NCI-H69 (cell line): ENCODE measurements around the gene NLGN2.

Source experiments
- DNase-seq: peaks from one replicate; lab custom pipeline; 2025; lab: John Stamatoyannopoulos, UW

NLGN2 gene

DNA sequence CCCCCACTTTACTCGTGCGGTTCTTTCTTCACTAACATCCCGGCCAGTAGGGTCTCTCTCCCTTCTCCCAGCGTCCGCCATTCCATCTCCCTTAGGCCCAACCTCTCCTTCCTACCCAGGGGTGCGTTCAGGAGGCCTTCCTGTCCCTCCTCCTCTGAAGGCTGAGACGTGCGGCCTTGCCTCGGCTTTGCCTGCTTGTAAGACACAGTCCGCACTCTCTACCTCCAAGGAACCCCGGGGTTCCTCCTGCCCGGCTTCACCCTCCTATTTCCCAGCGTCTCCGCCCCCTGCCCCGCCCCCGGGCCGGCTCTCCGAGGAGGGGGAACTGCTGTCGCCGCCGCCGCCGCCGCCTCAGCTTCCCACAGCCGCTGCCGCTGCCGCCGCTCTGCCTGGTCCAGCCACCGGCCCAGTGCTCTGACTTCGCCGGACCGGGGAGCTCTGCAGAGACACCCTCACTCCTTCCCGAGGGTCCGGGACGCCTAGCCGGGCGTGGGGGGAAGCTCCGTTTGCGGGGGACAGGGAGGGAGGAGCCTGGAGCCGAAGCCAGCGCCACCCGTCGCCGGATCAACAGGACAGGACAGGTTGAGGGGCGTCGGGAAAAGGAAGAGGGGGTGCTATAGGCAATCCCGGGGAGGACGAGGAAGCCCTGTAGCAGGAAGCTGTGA is 30.4 kb downstream of the NLGN2 start:
- DNase-seq = peak; percentile 59

DNA sequence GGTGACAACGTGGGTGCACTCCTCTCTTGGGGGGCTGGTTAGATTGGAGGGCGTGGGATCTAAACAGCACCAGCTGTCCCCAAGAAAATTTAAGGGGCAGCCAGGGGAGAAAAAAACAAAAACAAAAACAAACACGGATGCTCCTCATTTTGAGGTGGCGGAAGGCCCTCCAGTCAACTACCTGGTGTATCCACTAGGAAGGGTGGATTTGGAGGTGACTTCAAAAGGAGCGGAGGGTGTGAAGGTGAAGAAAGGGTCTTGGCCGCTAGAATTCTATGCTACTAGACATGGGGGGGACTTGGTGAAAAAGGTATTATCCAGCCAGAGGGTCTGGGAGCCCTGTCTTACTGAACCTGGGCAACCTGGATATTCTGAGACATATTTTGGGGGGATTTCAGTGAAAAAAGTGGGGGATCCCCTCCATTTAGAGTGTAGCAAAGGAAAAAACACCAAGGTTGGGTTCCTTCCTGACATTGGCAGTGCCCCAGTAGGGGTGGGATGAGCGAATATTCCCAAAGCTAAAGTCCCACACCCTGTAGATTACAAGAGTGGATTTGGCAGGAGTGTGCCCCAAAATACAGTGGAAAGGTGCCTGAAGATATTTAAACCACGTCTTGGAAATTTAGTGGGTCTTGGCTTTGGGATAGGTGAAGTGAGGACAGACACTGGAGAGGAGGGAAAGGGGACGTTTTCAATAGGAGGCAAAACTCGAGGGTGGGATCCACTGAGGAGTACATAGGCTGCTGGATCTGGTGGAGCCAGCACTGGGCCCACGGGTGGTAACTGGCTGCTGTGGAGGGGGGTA is 31.2 kb downstream of the NLGN2 start:
- DNase-seq = no peak

DNA sequence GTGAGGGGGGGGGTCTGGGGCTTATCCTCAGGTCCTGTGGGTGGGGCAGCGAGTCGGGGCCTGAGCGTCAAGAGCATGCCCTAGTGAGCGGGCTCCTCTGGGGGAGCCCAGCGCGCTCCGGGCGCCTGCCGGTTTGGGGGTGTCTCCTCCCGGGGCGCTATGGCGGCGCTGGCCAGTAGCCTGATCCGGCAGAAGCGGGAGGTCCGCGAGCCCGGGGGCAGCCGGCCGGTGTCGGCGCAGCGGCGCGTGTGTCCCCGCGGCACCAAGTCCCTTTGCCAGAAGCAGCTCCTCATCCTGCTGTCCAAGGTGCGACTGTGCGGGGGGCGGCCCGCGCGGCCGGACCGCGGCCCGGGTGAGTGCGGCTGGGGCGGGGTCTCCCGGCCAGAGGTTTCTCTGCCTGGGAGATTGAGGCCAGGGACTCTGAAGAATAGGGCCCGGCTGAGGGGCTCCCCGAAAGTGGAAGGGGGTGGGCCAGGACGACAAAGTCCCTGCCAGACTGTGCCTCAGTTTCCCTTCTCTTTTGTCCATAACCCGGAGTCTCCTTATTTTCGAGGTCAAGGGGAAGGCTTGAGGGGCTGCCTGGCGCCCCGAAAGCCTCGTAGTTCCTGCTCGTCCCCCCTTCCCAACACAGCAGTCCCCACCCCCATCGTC is 31.9 kb downstream of the NLGN2 start, which contains the start of gene FGF11:
Gene FGF11 (plus strand): TSS at position 51 of the 651 bp plus-strand sequence. CDS start 109 bp downstream, at position 160.
- DNase-seq = no peak

DNA sequence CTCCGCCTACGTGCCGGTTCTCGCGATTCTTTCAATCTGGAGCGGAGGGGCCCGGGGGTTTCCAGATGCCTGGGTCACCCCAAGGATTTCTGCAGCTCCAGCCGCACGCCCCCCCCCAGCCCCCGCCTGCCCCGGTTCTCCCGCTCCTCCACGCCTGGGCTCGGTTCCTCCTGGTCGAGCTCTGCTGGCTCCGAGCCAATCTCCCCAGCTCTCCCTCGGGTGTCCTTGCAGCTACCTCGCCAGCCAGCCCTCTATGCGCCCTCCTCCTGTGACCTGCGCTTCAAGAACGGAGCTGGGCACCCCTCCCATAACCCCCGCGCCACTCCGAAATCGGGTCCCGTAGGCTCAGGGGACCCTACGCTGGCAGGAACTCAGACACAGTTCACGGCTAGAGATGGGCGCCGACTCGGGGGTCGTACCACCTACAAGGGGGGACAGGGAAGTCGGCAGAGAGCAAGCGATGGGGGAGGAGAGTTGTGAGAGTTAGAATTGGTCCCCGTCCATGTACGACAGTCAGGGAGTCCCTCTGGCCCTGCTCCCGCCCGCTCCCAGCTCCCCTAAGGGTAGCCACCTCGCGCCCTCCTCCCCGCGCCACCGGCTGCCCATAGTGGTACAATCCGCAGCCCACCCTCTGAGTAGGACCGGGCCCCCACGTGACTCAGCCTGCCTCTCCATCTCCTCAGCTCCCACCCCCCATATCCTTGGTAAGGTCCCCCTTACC is 32.6 kb downstream of the NLGN2 start:
- DNase-seq = peak; percentile 59

DNA sequence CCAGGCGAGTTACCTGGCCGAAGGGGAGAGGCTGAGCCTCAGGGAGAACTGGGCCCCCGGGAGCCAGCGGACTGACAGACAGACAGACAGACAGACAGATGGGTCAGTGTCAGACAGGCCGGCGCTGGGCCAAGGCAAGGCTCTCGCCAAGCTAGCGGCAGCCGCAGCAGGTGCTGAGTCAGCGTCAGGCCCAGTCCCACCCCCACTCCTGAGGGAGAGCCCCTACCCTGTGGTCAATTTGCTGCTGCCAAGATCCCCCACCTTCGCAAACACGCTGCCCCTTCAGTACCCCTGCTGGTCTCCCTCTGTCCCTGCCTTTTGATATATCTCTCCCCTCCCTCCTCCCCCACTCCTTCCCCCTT is 33.2 kb downstream of the NLGN2 start:
- peak; percentile 59 for DNase-seq

DNA sequence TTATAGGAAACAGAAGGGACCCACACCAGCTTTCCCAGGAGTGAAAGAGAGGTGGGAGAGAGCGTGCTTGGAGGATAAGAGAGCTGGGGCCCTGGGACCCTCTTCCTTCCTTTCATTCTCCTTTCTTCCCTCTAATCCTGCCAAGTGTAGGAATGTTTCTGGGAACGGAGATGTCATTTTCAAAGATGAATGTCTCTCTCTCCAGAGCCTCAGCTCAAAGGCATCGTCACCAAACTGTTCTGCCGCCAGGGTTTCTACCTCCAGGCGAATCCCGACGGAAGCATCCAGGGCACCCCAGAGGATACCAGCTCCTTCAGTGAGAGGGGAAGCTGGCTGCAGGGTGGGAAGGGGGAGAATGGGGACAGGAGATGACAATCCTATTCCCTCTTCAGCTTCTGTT is 33.6 kb downstream of the NLGN2 start:
- DNase-seq = no peak

DNA sequence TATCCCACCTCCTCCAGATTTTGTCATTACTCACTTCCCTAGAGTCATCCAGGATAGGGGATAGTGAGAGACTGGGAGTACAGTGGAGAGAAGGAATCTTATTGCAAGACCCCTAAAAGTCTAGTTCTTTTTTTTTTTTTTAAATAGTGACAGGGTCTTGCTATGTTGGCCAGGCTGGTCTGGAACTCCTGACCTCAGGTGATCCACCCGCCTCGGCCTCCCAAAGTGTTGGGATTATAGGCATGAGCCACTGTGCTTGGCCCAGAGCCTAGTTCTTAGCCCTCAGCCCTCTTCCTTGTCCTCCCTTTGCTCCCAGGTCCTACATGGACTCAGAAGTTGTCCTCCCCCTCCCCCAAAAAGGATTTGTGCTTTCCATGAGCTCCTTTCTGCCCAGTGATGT is 34.5 kb downstream of the NLGN2 start:
- DNase-seq = no peak

DNA sequence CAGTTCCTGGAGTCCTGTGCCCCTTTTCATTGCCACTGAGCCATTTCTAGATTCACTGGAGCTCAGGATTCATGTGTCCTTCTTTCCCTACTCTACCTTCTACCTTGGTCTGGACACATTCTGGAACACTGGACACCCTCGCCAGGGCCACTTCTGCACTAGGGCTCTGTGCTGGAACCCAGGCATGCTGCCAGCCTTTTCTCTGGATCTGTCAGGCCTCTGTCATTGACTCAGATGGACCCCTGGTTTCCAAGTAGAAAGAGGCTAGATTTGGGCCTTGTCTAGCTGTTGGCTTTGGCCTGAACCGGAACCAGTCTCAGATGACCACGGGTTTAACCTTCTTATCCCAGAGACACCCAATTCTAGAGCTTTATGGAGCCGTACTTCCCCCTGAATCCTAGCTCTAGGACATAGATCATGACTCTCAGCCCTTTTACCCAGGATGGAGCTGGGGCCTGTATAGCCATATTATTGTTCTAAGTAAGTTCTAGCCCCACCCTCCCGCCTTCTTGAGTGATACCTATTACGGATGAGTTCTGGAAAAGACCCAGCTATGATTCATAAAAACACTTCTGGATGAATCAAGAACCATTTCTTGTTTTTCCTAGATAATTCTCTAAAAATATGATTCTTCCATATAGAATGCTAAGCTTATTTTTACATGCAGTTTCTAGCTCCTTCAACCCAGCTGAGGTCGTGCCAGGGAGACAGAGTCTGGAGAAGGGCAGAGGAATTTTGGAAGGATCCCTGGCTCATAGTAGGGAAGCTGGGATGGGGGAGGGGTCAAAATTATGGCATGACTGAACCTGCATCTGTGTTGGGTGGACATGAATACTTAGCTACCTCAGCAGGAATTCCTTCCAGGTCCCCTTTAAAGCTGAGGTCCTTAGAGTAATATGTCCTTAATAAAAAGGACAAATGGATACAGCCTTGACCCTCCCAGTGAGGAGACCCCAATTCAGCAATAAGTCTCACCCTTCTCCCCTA is 36.1 kb downstream of the NLGN2 start:
- DNase-seq = no peak

DNA sequence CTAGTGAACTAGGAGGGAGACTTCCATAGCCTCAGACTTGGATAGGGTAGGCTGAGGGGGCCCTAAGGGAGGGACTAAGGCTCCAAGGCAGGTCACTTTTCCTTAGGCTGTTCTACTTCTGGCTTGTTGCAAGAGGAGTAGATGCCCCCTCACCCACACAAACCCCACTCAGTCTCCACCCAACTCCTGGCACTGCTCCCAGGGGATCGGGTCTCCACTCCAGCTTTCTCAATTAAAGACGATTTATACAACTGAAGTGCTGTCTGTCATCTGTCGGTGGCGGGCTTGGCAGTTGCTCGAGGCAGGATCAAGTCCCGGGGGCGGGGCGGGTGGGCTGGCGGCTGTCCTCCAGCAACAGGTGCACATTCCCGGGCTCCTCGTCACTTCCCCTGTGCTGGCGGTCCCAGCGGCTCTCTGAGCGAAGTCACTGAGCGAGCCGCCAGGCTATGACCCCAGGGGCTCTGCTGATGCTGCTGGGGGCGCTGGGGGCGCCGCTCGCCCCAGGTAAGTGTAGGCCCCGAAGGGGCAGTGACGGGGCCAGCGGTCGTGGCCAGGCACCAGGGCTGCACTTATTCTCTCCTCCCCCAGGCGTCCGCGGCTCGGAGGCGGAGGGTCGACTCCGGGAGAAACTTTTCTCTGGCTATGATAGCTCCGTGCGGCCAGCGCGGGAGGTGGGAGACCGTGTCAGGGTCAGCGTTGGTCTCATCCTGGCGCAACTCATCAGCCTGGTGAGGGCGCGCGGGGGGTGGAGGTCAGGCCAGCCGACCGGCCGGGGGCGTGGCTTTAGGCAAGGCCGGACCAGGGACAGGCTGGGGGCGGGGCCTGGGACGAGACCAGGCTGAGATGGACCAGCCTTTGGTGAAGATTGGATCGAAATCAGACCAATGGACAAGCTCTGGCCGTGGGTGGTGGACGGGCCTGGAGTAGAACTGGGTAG is 37.3 kb downstream of the NLGN2 start, which contains the start of gene CHRNB1:
Gene CHRNB1 (plus strand): TSS at position 380 of the 937 bp plus-strand sequence. CDS start 67 bp downstream, at position 447.
- DNase-seq = no peak

DNA sequence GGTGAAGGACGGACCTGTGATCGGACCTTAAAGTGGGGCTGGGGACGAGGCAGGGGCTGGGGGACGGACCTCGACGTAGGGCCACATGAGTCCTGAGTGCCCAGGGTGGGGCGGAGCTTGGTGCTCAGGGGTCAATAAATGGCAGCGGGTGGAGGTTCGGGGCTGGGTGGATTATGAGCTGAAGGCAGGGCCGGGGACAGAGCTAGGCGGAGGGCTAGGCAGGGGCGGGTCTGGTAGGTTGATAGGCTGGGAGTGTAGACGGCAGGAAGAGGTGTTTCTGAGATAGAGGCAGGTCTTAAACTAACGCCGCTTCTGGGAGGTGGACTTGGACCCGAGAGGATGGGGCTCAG is 37.9 kb downstream of the NLGN2 start:
- peak; percentile 9 for DNase-seq

DNA sequence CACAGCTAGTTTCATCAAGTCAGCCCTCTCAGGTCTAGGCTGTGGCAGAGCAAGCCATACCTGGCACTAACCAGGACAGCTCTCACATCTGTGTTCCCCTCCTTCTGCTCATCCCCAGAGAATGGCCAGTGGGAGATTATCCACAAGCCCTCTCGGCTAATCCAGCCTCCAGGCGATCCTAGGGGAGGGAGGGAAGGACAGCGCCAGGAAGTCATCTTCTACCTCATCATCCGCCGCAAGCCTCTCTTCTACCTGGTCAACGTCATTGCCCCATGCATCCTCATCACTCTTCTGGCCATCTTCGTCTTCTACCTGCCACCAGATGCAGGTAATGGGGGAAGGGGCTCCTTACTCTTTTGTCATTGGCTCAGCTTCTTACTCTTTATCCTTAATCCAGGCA is 40.8 kb downstream of the NLGN2 start:
- no peak for DNase-seq

DNA sequence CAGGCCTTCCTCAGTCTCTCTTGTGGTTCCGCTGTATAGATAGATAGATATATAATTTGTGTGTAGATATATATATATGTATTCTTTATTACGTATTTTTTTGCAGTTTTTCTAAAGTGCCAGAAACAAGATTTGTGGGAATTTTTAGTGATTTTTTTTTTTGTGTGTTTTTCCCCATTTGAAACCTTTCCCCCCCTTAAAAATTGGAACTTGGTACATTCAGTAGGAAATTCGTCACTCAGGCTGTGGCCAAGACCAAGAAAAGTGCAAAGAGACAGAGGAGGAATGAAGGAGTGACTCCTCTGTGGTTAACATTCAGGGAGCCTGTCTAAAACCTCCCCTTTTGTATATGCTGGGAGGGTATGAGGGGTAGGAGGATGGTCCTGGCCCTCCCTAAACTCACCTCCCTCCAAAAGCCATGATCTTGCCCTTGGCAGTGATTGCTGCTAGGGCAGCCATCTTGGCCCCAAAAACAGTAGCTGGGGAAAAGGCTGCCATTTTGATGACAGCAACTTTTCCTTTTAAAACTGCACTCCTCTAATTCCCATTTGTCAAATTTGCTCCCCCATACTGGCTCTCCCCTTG is 52.4 kb downstream of the NLGN2 start:
- no peak for DNase-seq

DNA sequence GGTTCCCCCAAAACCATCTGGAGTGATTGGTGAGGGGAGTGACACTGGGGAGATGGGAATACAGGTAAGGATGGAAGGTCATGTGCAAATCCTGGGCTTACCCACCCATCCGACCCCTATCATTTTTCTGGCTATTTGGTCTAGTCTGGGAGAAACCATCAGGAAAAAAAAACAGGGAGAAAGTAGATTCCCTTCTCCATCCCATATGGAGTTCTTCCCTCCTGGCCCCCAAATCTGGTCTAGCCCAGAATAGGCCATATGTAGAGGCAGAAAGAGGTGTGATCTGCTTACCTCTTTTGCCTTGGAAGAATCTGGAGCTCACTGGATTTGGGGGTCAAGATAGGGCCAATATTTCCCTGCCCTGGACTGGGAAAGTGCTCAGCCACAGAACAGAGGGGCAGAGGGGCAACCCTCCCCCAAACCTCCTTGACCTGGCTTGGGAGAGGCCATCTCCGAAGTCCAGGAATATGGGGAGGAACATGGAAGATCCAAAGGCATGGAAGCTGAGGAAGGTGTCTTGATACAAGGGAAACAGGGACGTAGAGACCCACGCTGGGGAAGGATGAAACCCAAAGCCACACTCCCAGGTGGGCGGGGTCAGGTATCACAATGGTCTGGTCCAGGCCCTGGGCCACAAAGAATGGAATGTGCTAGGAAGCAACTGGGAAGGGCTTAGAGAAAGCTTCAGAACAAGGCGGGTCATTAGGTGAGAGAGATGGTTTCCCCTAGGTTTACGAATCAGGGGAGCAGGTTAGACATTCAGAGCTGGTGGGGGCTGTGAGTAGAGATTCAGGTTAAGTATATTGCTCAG is 53.4 kb downstream of the NLGN2 start:
- no peak for DNase-seq

DNA sequence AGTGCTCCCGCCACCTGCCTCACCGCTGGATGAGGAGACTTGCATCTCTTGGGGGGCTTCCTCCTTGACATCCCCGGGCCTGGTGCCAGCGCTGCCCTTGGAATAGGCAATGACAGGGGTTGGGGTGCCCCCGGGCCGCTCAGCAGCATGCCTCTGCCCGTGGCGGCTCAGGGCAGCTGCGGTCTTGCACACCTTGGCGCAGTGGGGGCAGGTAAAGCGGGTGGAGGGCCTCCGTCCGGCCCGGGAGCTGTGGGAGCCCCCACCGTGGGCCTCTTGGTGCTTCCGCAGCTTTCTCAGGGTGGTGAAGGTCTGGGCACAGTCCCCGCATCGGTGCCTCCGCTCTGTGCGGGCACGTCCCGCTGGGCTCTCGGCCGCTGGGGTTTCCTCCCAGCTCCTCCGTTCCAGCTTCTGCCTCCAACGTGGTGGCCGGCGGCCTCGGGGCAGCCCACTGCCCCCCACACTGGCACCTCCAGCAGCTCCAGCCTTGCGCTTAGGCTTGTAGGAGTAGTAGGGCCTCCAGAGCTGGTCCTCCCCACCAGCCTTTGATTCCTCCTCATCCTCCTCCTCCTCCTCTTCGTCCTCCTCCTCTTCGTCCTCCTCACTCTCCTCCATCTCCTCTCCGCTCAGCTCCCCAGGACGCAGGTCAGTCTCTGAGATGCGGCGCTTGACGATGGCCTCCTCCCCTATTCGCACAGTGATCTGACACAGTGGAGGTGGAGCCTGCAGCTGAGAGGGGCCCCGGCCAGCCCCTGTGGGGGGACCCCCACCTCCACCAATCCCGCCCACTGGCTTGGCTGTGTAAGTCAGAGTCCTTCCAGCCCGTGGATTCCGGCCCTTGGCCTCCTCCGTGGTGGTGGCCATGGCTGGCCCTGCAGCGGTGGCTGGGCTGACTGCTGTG is 55.1 kb downstream of the NLGN2 start:
- no peak for DNase-seq

DNA sequence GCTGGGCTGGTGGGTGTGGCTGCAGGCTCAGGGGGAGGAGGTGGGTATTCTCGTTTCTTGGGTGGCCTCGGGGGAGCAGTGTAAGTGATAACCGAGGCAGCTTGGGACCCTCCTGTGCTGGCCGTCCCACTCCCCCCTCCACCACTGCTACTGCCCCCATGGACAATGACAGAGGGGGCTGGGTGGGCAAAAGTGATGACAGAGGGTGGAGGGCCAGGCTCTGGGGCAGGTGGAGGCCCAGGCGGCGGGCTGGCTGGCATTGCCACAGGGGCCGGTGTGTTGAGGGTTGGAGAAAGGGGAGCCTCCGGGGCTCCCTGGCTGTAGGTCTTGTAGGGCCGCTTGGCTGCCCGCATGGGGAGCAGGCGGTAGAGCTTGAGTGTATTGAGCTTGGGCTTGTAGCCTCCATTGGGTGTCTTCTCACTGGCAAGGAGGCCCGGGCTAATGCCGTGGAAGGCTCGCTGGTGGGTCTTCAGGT is 55.8 kb downstream of the NLGN2 start:
- DNase-seq = no peak

DNA sequence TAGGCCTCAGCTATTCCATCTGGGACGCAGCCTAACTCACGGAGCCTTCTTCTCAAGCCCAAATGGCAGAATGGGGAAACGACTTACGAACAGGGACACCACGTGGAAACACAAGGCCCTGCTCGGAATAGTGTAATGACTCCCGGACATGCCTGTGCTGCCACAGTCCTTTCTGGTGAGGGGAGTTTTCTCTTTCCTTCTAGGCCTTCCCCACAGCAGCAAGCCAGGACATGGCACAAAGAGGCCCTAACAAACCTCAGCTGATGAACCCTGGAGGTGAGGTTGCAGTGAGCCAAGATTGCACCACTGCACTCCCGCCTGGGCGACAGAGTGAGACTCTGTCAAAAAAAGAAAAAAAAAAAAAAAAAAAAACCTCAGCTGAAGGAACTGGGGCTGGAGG is 56.4 kb downstream of the NLGN2 start:
- DNase-seq = no peak

DNA sequence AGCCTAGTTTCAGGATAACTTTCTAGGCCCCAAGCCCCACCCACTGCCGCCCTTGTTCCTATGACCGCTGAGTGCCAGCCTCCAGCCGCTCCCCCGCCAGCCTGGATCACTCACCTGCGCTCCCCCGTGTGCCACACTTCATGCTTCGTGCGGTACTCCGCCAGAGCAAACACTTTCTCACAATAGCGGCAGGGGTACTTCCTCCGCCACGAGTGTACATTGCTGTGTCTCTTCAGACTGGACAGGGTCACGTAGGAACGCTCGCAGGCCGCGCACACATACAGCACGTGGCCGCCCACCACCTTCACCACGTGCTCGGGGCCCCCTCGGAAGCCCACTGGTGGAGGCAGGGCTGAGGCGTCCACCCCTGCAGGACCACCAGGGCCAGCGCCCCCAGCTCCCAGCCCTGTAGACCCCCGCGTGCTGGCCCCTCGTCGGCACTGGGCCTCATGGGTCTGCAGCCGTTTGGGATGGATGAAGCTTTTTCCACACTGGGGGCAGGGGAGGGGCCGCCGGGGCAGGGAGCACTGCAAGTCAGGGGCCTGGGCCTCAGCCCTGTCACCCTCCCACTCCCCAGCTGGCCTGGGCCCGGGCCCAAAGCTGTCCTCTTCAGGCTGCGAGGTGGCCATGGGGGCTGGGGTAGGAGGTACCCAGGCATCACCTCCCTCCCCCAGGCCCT is 58.1 kb downstream of the NLGN2 start:
- DNase-seq = no peak
